Panc1 (cell line): ENCODE results near the gene CACNA1A. TPM values are rescaled to one million over a fixed set of nuclear protein-coding genes. Genes with fewer than 3 reads are reported as not detected.
A peak's percentile ranks its signal among the peaks of the same experiment; 100 is the strongest.

ENCODE experiments used
- ATAC-seq: fragments of 200-7000 bp; cut with Tn5 transposase; 2 replicates; pipeline ENCODE4 v1.9.1; 2020; ENCODE audit warnings: mild to moderate bottlenecking, moderate library complexity
- BruUV-seq: library from RNA; stranded (reverse); fragments of 400-500 nt; replicated peaks from 2 replicates; lab custom pipeline; 2021; lab: Mats Ljungman, UMichigan
- CTCF ChIA-PET: fragments of 300-600 bp; sonication (Branson Sonifier 250); formaldehyde crosslinking; loops from one replicate; lab custom pipeline; 2022; ENCODE audit warnings: antibody characterized with exemption; lab: Charles Lee
- POLR2A ChIA-PET: fragments of 300-600 bp; sonication (Branson Sonifier 250); formaldehyde crosslinking; loops from one replicate; lab custom pipeline; 2022; ENCODE audit warnings: antibody characterized with exemption; lab: Charles Lee
- DNase-seq: peaks from one replicate; pipeline ENCODE4 v3.0.0-alpha.2; 2010; ENCODE audit warnings: low read depth, low spot score
- H3K27ac ChIP-seq: 2 replicates; pipeline ENCODE4 v1.5.1; 2011; ENCODE audit warnings: mild to moderate bottlenecking, low read length, inconsistent platforms
- H3K27me3 ChIP-seq: fragments of 200-500 bp; sonication (Bioruptor generic); 2 replicates; pipeline ENCODE4 v1.6.0; 2014; ENCODE audit warnings: low read length, inconsistent platforms; ENCODE audit not compliant: control insufficient read depth, insufficient read depth
- H3K36me3 ChIP-seq: fragments of 200-500 bp; sonication (Bioruptor generic); 2 replicates; pipeline ENCODE4 v1.5.1; 2014; ENCODE audit warnings: inconsistent platforms, mild to moderate bottlenecking, low read length, moderate library complexity; ENCODE audit not compliant: control insufficient read depth, insufficient read depth
- H3K4me1 ChIP-seq: 2 replicates; pipeline ENCODE4 v1.5.1; 2011; ENCODE audit warnings: inconsistent platforms, mild to moderate bottlenecking, low read length, moderate library complexity; ENCODE audit not compliant: control insufficient read depth, insufficient read depth
- H3K4me3 ChIP-seq, 2 experiments: 2 replicates each; pipeline ENCODE4 v1.5.1; 2011 to 2012; ENCODE audit warnings: low read depth in 2 of 2, low read length in 2 of 2, mild to moderate bottlenecking in 2 of 2, inconsistent platforms in 1 of 2, moderate library complexity in 1 of 2
- H3K9me3 ChIP-seq: fragments of 200-500 bp; sonication (Bioruptor generic); 2 replicates; pipeline ENCODE4 v1.5.1; 2014; ENCODE audit warnings: low read depth, mild to moderate bottlenecking, inconsistent platforms, low read length, moderate library complexity; ENCODE audit not compliant: control insufficient read depth, insufficient read depth
- POLR2AphosphoS5 ChIP-seq: IDR thresholded peaks from 2 replicates; pipeline ENCODE4 v1.6.1; 2012; ENCODE audit warnings: mild to moderate bottlenecking, low read depth, low read length, moderate library complexity
- SIN3A ChIP-seq: IDR thresholded peaks from 2 replicates; pipeline ENCODE4 v1.6.1; 2012; ENCODE audit warnings: low read depth, mild to moderate bottlenecking, low read length, moderate library complexity, borderline replicate concordance; ENCODE audit not compliant: insufficient read depth
- TCF7L2 ChIP-seq: IDR thresholded peaks from 2 replicates; pipeline ENCODE4 v1.6.1; 2011; ENCODE audit warnings: mild to moderate bottlenecking, low read depth, low read length, inconsistent platforms
- in situ Hi-C: cut with HindIII; loops from 2 replicates; pipeline ENCODE4 v1.10.0; 2016; ENCODE audit warnings: low sequenced_read_pairs, low pct_unique_long_range_greater_than_20kb
- intact Hi-C: fragments of 100-400 bp; cut with micrococcal nuclease; formaldehyde crosslinking; loops from one replicate; pipeline ENCODE4 v1.10.0; 2022; ENCODE audit not compliant: unreplicated experiment
- total RNA-seq: library from RNA; stranded (reverse); gene quantifications from one replicate; pipeline ENCODE4 v1.2.1, GENCODE V29; 2021; ENCODE audit not compliant: unreplicated experiment
- TF ChIP-seq, protein P1 (sequence below), 2 experiments: IDR thresholded peaks; 2 replicates each; pipeline ENCODE4 v1.6.1; 2011 to 2012; ENCODE audit warnings: low read depth in 2 of 2, control low read depth in 1 of 2, low read length in 1 of 2, mild to moderate bottlenecking in 1 of 2, moderate library complexity in 1 of 2; ENCODE audit not compliant: insufficient read depth in 1 of 2
- TF ChIP-seq, protein P2 (sequence below): fragments of 450-650 bp; IDR thresholded peaks from 2 replicates; pipeline ENCODE4 v1.5.1; 2017; ENCODE audit warnings: mild to moderate bottlenecking

The CACNA1A gene
- total RNA-seq, 1 experiment from 2014 or later = 0.51 TPM

GRCh38 chr19:13400296-13400695 is 106.0 kb downstream of the CACNA1A start:
- Histone ChIP-seq H3K4me3 (no peak overlapping the region), H3K27me3 (no peaks in the 10 kb centered on the region), H3K4me1 (peaks cover 11% of the 10 kb centered on the region), H3K36me3 (no peaks in the 10 kb centered on the region), H3K9me3 (peaks cover 3% of the 10 kb centered on the region; the same call in 1 of the 2 replicates), H3K27ac (no peak overlapping the region)
- TF ChIP-seq SIN3A (no peak), POLR2AphosphoS5 (no peak)
- TF ChIP-seq, protein P1, sequence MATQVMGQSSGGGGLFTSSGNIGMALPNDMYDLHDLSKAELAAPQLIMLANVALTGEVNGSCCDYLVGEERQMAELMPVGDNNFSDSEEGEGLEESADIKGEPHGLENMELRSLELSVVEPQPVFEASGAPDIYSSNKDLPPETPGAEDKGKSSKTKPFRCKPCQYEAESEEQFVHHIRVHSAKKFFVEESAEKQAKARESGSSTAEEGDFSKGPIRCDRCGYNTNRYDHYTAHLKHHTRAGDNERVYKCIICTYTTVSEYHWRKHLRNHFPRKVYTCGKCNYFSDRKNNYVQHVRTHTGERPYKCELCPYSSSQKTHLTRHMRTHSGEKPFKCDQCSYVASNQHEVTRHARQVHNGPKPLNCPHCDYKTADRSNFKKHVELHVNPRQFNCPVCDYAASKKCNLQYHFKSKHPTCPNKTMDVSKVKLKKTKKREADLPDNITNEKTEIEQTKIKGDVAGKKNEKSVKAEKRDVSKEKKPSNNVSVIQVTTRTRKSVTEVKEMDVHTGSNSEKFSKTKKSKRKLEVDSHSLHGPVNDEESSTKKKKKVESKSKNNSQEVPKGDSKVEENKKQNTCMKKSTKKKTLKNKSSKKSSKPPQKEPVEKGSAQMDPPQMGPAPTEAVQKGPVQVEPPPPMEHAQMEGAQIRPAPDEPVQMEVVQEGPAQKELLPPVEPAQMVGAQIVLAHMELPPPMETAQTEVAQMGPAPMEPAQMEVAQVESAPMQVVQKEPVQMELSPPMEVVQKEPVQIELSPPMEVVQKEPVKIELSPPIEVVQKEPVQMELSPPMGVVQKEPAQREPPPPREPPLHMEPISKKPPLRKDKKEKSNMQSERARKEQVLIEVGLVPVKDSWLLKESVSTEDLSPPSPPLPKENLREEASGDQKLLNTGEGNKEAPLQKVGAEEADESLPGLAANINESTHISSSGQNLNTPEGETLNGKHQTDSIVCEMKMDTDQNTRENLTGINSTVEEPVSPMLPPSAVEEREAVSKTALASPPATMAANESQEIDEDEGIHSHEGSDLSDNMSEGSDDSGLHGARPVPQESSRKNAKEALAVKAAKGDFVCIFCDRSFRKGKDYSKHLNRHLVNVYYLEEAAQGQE (IDR thresholded peaks at IDR 0.05; ENCODE audit: insufficient read depth in 1 of 2, low read depth in 2 of 2, low read length in 1 of 2) = no peak
- TF ChIP-seq, protein P2, sequence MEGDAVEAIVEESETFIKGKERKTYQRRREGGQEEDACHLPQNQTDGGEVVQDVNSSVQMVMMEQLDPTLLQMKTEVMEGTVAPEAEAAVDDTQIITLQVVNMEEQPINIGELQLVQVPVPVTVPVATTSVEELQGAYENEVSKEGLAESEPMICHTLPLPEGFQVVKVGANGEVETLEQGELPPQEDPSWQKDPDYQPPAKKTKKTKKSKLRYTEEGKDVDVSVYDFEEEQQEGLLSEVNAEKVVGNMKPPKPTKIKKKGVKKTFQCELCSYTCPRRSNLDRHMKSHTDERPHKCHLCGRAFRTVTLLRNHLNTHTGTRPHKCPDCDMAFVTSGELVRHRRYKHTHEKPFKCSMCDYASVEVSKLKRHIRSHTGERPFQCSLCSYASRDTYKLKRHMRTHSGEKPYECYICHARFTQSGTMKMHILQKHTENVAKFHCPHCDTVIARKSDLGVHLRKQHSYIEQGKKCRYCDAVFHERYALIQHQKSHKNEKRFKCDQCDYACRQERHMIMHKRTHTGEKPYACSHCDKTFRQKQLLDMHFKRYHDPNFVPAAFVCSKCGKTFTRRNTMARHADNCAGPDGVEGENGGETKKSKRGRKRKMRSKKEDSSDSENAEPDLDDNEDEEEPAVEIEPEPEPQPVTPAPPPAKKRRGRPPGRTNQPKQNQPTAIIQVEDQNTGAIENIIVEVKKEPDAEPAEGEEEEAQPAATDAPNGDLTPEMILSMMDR = no peak
- ATAC-seq (no peak), DNase-seq (no peak)
- CTCF ChIA-PET = no interaction called here
- in situ Hi-C loops (no loop called here), intact Hi-C loops (no loop called here)
- POLR2A ChIA-PET = interaction anchor here (0.6 kb wide), 1 partner anchor 41 kb away, joined by 5 read pairs; no protein-coding TSS in a partner anchor
- no TSS peak for BruUV-seq

DNA sequence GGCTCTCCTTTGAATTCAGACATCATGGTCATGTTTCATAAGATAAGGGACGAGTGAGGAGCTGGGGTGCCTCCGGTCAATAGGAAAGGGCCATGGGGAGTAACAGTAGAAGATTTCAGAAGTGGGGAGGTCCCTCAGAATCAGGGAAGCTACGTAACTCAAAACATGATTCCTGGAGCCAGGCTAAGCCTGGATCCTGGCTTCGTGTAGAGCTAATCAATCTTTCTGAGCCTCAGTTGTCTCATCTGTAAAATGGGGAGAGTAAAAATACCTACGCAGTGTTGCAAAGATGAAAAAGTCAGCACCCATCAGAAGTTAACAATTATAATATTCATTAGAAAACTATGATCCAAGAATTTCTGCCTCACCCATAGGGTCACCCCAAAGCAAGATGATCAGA is 106.5 kb downstream of the CACNA1A start:
- peaks cover 11% of the 10 kb centered on the region for H3K4me1 ChIP-seq
- TF ChIP-seq, protein P1 (IDR thresholded peaks at IDR 0.05; ENCODE audit: insufficient read depth in 1 of 2, low read depth in 2 of 2, low read length in 1 of 2) = no peak
- TF ChIP-seq POLR2AphosphoS5 (no peak), TCF7L2 (no peak), SIN3A (no peak)
- TF ChIP-seq, protein P2 = no peak
- no peak overlapping the region for H3K4me3 ChIP-seq
- DNase-seq (no peak), ATAC-seq (no peak)
- no TSS peak for BruUV-seq
- H3K27me3 ChIP-seq = no peaks in the 10 kb centered on the region
- ChIA-PET POLR2A (interaction anchor here (0.6 kb wide), 1 partner anchor 40 kb away, joined by 5 read pairs; no protein-coding TSS in a partner anchor), CTCF (no interaction called here)
- peaks cover 3% of the 10 kb centered on the region; the same call in 1 of the 2 replicates for H3K9me3 ChIP-seq
- intact Hi-C loops = no loop called here
- in situ Hi-C loops = no loop called here
- H3K27ac ChIP-seq = peak overlapping the region; percentile 64
- no peaks in the 10 kb centered on the region for H3K36me3 ChIP-seq
